ENCODE data around the gene HOXB8. TPM values are rescaled to one million over a fixed set of nuclear protein-coding genes. Genes with fewer than 3 reads are reported as not detected.
A peak's percentile ranks its signal among the peaks of the same experiment; 100 is the strongest.

Gene HOXB8
- total and polyA plus RNA-seq, 2 donors (not counting 3 experiments of a cell fraction or from before 2014, with no cell fraction given) = 1.7 to 2.4 TPM

DNA sequence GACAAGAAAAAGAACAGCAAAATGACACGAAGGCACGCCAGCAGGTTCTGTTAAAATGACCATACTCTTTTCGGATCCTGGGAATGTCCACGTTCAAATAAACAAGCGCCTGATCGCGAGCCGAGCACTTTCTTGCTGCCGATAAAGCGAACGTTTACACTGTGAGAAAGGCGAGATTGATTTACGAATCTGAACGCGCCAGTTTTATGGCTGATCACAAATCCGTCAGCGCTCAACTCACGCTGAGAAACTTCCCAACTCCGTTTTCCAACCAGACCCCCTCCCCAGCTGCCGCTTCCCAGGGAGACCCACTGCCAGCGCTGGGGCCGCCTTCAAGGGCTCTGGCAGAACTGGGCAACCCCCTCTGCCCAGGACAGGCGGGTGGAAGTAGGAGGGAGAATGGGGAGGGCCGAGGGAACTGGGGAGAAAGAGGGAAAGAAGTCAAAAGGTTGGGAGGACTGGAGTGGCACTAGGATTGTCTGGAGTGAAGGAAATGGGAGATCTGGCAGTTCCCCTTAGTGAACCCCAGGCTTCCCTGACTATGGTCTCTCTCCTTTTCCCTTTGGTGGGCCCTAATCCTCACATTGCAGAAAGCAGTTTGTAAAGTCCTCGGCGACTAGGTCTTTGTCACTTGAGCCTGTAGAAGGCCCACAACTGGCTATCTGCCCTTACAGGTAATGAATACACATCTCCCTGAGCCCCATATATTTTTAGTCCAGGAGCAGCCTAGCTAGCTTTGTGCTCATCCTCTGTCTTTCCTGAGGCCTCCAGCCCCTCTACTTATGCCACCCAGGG, 43.9 kb downstream of the HOXB8 start:
- Histone ChIP-seq H3K9me1 (replicated peaks; ENCODE audit: control insufficient read depth, extremely low read depth, insufficient read depth, low read length) (no peaks in the 10 kb centered on the region), H3K79me2 (ENCODE audit: control insufficient read depth, insufficient read depth, low read length) (peaks cover 99% of the 10 kb centered on the region), H3K4me3 (replicated peaks in 1 of 3; ENCODE audit: insufficient read depth in 1 of 3, low read depth in 1 of 3, low read length in 3 of 3) (peak overlapping the region in 2 of 3 experiments; percentile 14 to 53), H4K20me1 (replicated peaks; ENCODE audit: control insufficient read depth, extremely low read depth, insufficient read depth, low read length) (no peaks in the 10 kb centered on the region), H3K27me3 (ENCODE audit: control insufficient read depth in 2 of 2, insufficient read depth in 2 of 2, low read length in 2 of 2) (no peaks in the 10 kb centered on the region), H3K27ac (ENCODE audit: insufficient read depth, low read depth, low read length) (peak overlapping the region; percentile 68), H2AFZ (ENCODE audit: low read depth, low read length) (no peak overlapping the region), H3K9me3 (replicated peaks; ENCODE audit: control insufficient read depth, insufficient read depth, low read length) (no peaks in the 10 kb centered on the region), H3K4me1 (ENCODE audit: control insufficient read depth, extremely low read depth, insufficient read depth, low read length) (peaks cover 94% of the 10 kb centered on the region), H3K9ac (replicated peaks; ENCODE audit: extremely low read depth, insufficient read depth, low read length) (peak overlapping the region; percentile 60), H3K36me3 (ENCODE audit: control insufficient read depth in 2 of 2, extremely low read depth in 1 of 2, insufficient read depth in 2 of 2, low read length in 2 of 2) (peaks cover 0 to 3% of the 10 kb centered on the region in 2 experiments), H3K4me2 (ENCODE audit: insufficient read depth, low read length) (peak overlapping the region; percentile 80)
- TF ChIP-seq POLR2A (IDR thresholded peaks at IDR 0.05; ENCODE audit: low read depth, low read length) (peak; percentile 40), JUN (IDR thresholded peaks at IDR 0.05; ENCODE audit: borderline replicate concordance, insufficient read depth, insufficient read length, low read depth) (no peak)
- CTCF ChIA-PET = interaction anchor here (1.1 to 6.1 kb wide), 4 partner anchors 12 to 77 kb away, joined by 3 to 28 read pairs (median 4); no protein-coding TSS in a partner anchor
- DNase-seq (ENCODE audit: low read depth, low spot score) (peak; percentile 80), FAIRE-seq (peak; percentile 77)
- BruUV-seq (replicated peaks) = no TSS peak
- POLR2A ChIA-PET = no interaction called here
- intact Hi-C loops (cut with micrococcal nuclease) = loop anchor here (2.0 kb wide), 1 partner anchor 14 kb away; no protein-coding TSS in a partner anchor
- dilution Hi-C loops (cut with MboI; ENCODE audit: extremely low pct_ligation_motif_present, low sequenced_read_pairs) = no loop called here

- peak; percentile 68 for FAIRE-seq
- H3K4me2 ChIP-seq (ENCODE audit: insufficient read depth, low read length) = peak overlapping the region; percentile 80
- no TSS peak for BruUV-seq (replicated peaks)
These were observed 44.6 kb downstream of the HOXB8 start for GRCh38 chr17:48570325-48571023.

More at GRCh38 chr17:48570325-48571023, 44.6 kb downstream of the HOXB8 start:
- peak overlapping the region in 2 of 3 experiments; percentile 14 to 53 for H3K4me3 ChIP-seq (replicated peaks in 1 of 3; ENCODE audit: insufficient read depth in 1 of 3, low read depth in 1 of 3, low read length in 3 of 3)
- no peaks in the 10 kb centered on the region for H3K9me3 ChIP-seq (replicated peaks; ENCODE audit: control insufficient read depth, insufficient read depth, low read length)
- no peaks in the 10 kb centered on the region for H3K27me3 ChIP-seq (ENCODE audit: control insufficient read depth in 2 of 2, insufficient read depth in 2 of 2, low read length in 2 of 2)
- no peaks in the 10 kb centered on the region for H3K9me1 ChIP-seq (replicated peaks; ENCODE audit: control insufficient read depth, extremely low read depth, insufficient read depth, low read length)
- H3K79me2 ChIP-seq (ENCODE audit: control insufficient read depth, insufficient read depth, low read length) = peaks cover 99% of the 10 kb centered on the region
- CTCF ChIA-PET = interaction anchor here (0.8 to 6.1 kb wide), 11 partner anchors 9 to 262 kb away, joined by 3 to 28 read pairs (median 3); no protein-coding TSS in a partner anchor
- peaks cover 0 to 2% of the 10 kb centered on the region in 2 experiments for H3K36me3 ChIP-seq (ENCODE audit: control insufficient read depth in 2 of 2, extremely low read depth in 1 of 2, insufficient read depth in 2 of 2, low read length in 2 of 2)
- intact Hi-C loops (cut with micrococcal nuclease) = loop anchor here (2.0 kb wide), 1 partner anchor 14 kb away; no protein-coding TSS in a partner anchor
- POLR2A ChIA-PET = interaction anchor here (1.0 kb wide), 1 partner anchor 39 kb away, joined by 3 read pairs; no protein-coding TSS in a partner anchor
- dilution Hi-C loops (cut with MboI; ENCODE audit: extremely low pct_ligation_motif_present, low sequenced_read_pairs) = no loop called here
- no peak for TF ChIP-seq CTCF (IDR thresholded peaks at IDR 0.05; ENCODE audit: extremely low read depth in 1 of 2, insufficient read depth in 1 of 2, low read depth in 1 of 2, low read length in 2 of 2)
- TF ChIP-seq POLR2A (IDR thresholded peaks at IDR 0.05; ENCODE audit: low read depth, low read length) = peak; percentile 22
- H3K4me1 ChIP-seq (ENCODE audit: control insufficient read depth, extremely low read depth, insufficient read depth, low read length) = peaks cover 88% of the 10 kb centered on the region
- peak overlapping the region; percentile 60 for H3K9ac ChIP-seq (replicated peaks; ENCODE audit: extremely low read depth, insufficient read depth, low read length)
- H2AFZ ChIP-seq (ENCODE audit: low read depth, low read length) = no peak overlapping the region
- H4K20me1 ChIP-seq (replicated peaks; ENCODE audit: control insufficient read depth, extremely low read depth, insufficient read depth, low read length) = no peaks in the 10 kb centered on the region
- peak overlapping the region; percentile 68 for H3K27ac ChIP-seq (ENCODE audit: insufficient read depth, low read depth, low read length)
- DNase-seq (ENCODE audit: low read depth, low spot score) = peak; percentile 68
